A673 (cell line): Measurements from ENCODE around the gene MED13.

ENCODE experiments used
- CTCF ChIP-seq: fragments of 300-800, 200-600 bp; sonication (generic); conservative IDR thresholded peaks from 2 replicates; pipeline ENCODE4 v1.5.1; 2017; ENCODE audit warnings: low read depth, mild to moderate bottlenecking, antibody characterized with exemption, low read length, moderate library complexity, mixed read lengths
- EZH2 ChIP-seq: fragments of 200-600 bp; sonication (generic); IDR thresholded peaks from 2 replicates; pipeline ENCODE4 v1.6.1; 2017; ENCODE audit warnings: borderline replicate concordance, low read depth, mild to moderate bottlenecking, mixed read lengths, antibody characterized with exemption, low read length; ENCODE audit not compliant: poor library complexity, severe bottlenecking

- TF ChIP-seq EZH2 (no peak), CTCF (no peak)
Measured at GRCh38 chr17:61986898-61987297, 78.2 kb downstream of the MED13 start.
